HG02678 (cell line): ENCODE results near the gene HCFC1R1.

Experiments
- ATAC-seq: cut with Tn5 transposase; IDR thresholded peaks from one replicate; pipeline ENCODE4 v1.9.1; 2021; ENCODE audit warnings: mild to moderate bottlenecking, moderate library complexity; ENCODE audit not compliant: unreplicated experiment

The HCFC1R1 gene

GRCh38 chr16:3020247-3020603 is 3.5 kb downstream of the HCFC1R1 start, which contains the start of gene TNFRSF12A:
Gene TNFRSF12A (plus strand): TSS chr16:3020368. CDS start chr16:3020398, 30 bp downstream.
- ATAC-seq: no peak

GRCh38 chr16:3019594-3020246 is 4.0 kb downstream of the HCFC1R1 start:
- no peak for ATAC-seq

GRCh38 chr16:3017794-3018506 is 5.8 kb downstream of the HCFC1R1 start, which contains the start of gene CLDN6:
Gene CLDN6 (minus strand): TSS chr16:3018183. CDS start chr16:3016021, 2,162 bp downstream.
- no peak for ATAC-seq

- ATAC-seq: no peak
These were observed 6.4 kb downstream of the HCFC1R1 start for GRCh38 chr16:3017344-3017743.

GRCh38 chr16:3015865-3016521 is 7.7 kb downstream of the HCFC1R1 start:
- ATAC-seq: no peak

- ATAC-seq: no peak
These were observed 8.8 kb downstream of the HCFC1R1 start for GRCh38 chr16:3014971-3015370.

- no peak for ATAC-seq
These were observed 9.6 kb downstream of the HCFC1R1 start for GRCh38 chr16:3013998-3014690.

GRCh38 chr16:3013491-3013951 is 10.2 kb downstream of the HCFC1R1 start:
- no peak for ATAC-seq

- ATAC-seq: no peak
These were observed 10.8 kb downstream of the HCFC1R1 start, which contains the start of gene CLDN9 for GRCh38 chr16:3012828-3013420. Gene CLDN9 (plus strand): TSS chr16:3012923. CDS start chr16:3013363, 440 bp downstream.

GRCh38 chr16:3012246-3012645 is 11.5 kb downstream of the HCFC1R1 start:
- no peak for ATAC-seq

- no peak for ATAC-seq
These were observed 13.2 kb downstream of the HCFC1R1 start for GRCh38 chr16:3010510-3010909.

- ATAC-seq: no peak
These were observed 14.0 kb downstream of the HCFC1R1 start for GRCh38 chr16:3009568-3010390.

GRCh38 chr16:3008690-3009037 is 15.1 kb downstream of the HCFC1R1 start:
- no peak for ATAC-seq

GRCh38 chr16:3007957-3008689 is 15.6 kb downstream of the HCFC1R1 start:
- ATAC-seq: no peak

GRCh38 chr16:3007059-3007956 is 16.4 kb downstream of the HCFC1R1 start:
- no peak for ATAC-seq

GRCh38 chr16:3004781-3005284 is 18.9 kb downstream of the HCFC1R1 start:
- peak; percentile 5 for ATAC-seq

GRCh38 chr16:3004319-3004718 is 19.4 kb downstream of the HCFC1R1 start:
- ATAC-seq: no peak
